HG02885 (cell line): ENCODE data around the gene RNF212B.

Experiments used
- ATAC-seq: cut with Tn5 transposase; IDR thresholded peaks from one replicate; pipeline ENCODE4 v1.9.1; 2021; ENCODE audit warnings: mild to moderate bottlenecking; ENCODE audit not compliant: unreplicated experiment, poor library complexity

RNF212B gene

DNA sequence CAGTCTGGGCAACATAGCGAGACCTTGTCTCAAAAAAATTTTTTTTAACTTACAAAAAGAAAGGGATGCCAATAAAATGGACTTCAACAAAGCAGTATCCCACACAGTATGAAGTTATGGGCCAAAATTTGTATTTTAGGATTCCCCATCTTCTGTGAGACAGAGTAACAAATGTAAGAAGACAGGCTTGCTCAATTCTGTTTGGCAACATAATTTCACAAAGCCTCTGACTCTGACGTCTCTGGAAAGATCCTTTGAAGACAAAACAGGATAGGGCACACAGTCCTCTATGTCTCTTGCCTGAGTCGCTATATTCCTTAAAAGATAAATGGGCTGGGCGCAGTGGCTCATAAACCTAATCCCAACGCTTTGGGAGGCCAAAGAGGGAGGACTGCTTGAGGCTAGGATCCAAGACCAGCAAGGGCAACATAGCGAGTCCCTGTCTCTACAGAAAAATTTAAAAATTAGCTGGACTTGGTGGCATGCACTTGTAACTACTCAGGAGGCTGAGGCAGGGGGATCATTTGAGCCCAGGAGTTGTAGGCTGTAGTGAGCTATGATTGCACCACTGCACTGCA is 49.3 kb downstream of the RNF212B start:
- no peak for ATAC-seq

GRCh38 chr14:23294734-23295561 is 57.2 kb downstream of the RNF212B start:
- peak; percentile 44 for ATAC-seq

DNA sequence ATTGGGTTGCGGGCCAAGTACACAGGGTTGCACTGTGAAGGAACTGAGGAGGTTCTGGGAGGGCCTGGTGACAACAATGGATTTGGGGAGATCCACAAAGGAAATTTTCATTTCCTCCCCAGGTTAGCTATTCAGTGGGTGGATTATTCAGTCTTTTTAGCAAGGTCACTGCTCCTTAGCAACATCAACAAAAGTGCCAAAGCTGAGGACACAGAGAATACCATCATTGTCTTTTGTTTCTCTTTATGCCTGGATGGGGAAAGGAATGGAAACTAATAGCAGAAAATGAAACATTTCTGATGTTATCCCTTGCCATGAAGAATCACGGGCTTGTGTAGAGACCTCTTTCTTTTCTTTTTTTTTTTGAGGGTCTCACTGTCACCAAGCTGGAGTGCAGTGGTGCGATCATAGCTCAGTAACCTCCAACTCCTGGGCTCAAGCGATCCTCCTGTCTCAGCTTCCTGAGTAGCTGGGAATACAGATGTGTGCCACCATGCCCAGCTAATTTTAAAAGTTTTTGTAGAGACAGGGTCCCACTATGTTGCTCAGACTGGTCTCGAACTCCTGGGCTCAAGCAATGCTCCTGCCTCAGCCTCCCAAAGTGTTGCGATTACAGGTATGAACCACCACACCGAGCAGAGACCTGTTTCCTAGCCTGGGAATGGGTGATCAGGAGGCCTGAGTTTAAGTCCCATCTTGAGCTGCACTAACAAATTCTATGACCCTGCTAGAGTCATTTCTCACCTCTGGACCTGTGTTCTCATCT is 58.5 kb downstream of the RNF212B start:
- ATAC-seq = no peak

GRCh38 chr14:23297096-23297495 is 59.4 kb downstream of the RNF212B start:
- ATAC-seq = no peak

DNA sequence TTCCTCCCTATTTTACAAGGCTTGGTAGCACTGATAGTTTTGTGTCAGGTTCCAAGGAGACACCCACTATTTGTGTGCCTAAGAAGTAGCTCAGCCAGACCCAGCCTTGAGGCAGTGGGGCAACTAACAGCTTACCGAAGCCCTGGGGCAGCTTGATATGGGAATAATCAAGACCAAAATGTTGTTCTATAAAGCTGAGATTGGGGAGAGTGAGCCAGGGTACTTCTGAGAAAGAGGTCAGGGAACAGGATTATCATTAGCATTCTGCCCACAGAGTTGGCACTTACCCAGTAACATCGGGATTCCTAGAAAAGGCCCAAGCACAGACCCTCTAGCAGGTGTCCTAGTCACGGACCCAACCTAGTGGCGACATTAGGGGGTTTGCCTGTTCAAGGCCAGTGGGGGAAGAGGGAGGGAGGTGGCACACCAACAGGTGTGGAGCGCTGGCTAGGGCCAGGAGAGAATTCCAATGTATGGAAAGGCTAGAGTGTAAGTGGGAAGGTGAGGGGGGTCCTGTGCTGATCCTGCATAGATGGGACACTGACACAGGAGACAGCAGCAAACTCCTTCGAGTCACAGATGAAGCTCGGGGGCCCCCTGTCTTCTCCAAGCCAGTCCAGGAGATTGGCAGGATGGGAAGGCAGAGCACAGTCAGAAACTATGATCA is 60.0 kb downstream of the RNF212B start:
- ATAC-seq = no peak

GRCh38 chr14:23299211-23299957 is 61.6 kb downstream of the RNF212B start:
- no peak for ATAC-seq

GRCh38 chr14:23299986-23300686 is 62.4 kb downstream of the RNF212B start:
- ATAC-seq = no peak

GRCh38 chr14:23300687-23301223 is 63.0 kb downstream of the RNF212B start:
- no peak for ATAC-seq

GRCh38 chr14:23301288-23301968 is 63.7 kb downstream of the RNF212B start:
- peak; percentile 79 for ATAC-seq

DNA sequence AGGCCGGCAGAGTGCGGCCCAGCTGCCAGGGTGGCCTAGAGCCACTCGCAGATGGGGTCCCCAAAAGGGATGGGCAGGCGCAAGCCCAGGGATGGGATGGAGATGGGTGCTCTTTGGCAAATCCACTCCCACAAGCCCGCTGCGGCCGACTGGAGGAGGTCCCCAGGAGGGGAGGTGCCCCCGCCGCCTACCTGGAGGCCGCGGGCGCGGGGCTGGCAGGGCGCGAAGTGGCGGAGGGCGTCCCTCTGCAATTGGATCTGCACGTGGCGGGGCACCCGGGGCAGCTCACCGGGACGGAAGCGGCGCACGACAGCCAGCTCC is 64.2 kb downstream of the RNF212B start:
- ATAC-seq = peak; percentile 8

DNA sequence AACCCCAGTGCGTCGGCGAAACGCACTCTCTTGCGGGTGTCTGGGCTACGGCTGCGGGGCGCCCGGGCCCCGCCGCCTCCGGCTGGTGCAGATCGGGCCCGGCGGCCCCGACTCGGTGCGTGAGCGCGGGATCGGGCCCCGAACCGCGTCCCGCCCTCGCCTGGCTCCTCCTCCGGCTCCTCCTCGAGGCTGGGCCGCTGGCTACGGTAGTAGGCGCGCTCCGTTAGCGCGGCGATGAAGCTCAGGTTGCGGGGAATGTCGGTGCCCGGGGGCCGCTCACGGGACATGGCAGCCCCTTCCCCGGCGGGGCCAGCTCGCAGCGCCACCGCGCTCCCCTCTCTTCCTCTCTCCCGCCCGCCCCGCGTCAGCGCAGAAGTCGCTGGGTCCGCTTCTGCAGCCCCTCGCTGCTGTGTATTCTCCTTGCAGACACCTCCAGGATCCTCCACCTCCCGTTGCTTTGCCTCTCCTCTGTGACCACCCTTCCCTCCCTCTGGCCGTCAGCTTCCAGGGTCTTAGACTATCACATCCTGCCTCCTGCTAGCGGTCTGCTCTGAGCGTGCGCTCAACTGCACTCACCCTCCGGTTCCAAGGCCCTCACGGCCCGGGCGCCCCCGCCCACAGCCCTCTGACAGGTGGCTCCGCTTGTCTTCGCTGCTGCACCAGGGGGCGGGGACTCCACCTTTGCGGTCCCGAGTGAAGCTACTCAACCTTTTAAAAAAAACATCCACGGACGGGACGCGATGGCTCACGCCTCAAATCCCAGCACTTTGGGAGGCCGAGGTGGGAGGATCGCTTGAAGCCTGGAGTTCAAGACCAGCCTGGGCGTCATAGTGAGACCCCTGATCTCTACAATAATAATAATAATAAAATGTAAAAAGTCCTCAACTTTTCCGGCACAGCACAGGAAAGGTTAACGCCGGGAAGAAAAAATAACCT is 64.8 kb downstream of the RNF212B start, which contains the start of gene PPP1R3E:
Gene PPP1R3E (minus strand): TSS at position 570 of the 936 bp plus-strand sequence. CDS start 283 bp downstream, at position 287.
- peak; percentile 39 for ATAC-seq

DNA sequence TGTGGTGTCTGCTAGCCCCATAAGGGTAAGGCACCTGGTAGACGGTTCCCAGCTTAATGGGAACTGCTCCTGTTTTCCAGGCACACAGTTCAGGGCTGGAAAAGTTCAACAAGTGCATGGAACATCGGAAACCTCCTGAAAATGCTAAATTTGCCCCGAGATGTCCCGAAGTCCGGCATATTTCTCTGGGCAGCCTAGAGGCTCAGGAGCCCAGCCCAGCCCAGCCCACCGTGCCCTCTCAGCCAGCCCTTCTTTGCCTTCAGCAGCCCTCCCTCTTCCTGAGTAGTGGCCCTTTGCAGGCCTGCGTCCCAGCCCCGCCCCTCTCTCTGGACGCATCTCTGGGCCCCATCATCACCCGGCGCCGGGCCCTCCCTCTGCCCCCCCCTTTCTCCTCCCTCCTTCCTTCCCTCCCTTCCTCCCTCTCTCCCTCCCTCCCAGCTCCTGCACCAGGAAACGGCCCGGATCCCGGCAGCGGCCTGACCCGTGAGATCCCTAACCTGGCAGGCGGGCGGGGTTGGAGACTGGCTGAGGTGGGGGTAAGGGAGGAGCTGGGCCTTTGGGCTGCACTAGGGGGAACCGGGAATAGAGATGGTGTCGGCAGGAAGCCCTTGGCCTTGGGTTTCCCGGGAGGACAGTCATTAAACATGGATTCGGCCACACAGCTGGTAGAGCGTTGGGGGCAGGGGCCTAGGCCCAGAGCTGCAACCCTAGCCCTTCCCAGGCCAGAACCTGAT is 68.8 kb downstream of the RNF212B start, which contains the start of gene BCL2L2:
Gene BCL2L2 (plus strand): TSS at position 422 of the 734 bp plus-strand sequence. CDS start 935 bp downstream, outside the sequence.
- ATAC-seq = peak; percentile 29

- no peak for ATAC-seq
Observed at GRCh38 chr14:23307146-23307530, 69.4 kb downstream of the RNF212B start.

- ATAC-seq = no peak
Observed at GRCh38 chr14:23307687-23308644, 70.2 kb downstream of the RNF212B start.

DNA sequence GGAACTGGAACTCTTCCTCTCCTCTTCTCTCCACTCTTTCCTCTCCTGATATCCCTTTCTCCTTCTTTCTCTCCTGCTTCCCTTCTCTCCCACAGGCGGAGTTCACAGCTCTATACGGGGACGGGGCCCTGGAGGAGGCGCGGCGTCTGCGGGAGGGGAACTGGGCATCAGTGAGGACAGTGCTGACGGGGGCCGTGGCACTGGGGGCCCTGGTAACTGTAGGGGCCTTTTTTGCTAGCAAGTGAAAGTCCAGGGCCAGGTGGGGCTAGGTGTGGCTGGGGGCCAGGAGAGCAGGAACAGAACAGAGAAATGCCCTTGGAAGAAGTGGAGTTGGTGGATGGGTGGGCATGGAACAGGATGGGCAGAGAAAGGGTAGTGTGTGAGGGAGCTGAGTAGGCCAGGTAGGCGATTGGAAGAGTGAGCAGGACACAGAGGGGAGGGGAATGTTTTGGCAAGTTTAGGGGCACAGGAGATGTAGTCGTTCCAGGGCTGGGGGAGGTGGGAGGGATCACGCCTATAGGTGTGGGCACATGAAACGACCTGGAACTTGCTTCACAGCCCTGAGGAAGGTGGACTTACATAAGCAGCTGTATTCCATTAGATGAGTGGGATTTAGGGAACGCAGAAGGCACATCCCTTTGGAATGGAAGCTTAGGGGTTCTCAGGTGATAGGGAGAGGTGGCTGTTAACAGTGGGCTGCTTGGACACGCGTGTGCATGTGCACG is 71.1 kb downstream of the RNF212B start:
- no peak for ATAC-seq
